Fibroblast of lung (primary cell): ENCODE results near the gene PDE11A.

Source experiments
- EZH2 ChIP-seq: IDR thresholded peaks from 2 replicates; pipeline ENCODE4 v1.5.1; 2012; ENCODE audit warnings: low read length, control low read depth, mild to moderate bottlenecking; ENCODE audit errors: missing control alignments
- TF ChIP-seq, protein P1 (sequence below), 2 donors: IDR thresholded peaks in 1 of 2; conservative IDR thresholded peaks in 1 of 2; 1 replicate in 1 of 2; 2 replicates in 1 of 2; pipeline ENCODE4 v1.5.1; 2011 to 2012; ENCODE audit warnings: low read length in 2 of 2, control low read depth in 1 of 2, inconsistent platforms in 1 of 2, low read depth in 1 of 2, mild to moderate bottlenecking in 1 of 2

- TF ChIP-seq, protein P1, sequence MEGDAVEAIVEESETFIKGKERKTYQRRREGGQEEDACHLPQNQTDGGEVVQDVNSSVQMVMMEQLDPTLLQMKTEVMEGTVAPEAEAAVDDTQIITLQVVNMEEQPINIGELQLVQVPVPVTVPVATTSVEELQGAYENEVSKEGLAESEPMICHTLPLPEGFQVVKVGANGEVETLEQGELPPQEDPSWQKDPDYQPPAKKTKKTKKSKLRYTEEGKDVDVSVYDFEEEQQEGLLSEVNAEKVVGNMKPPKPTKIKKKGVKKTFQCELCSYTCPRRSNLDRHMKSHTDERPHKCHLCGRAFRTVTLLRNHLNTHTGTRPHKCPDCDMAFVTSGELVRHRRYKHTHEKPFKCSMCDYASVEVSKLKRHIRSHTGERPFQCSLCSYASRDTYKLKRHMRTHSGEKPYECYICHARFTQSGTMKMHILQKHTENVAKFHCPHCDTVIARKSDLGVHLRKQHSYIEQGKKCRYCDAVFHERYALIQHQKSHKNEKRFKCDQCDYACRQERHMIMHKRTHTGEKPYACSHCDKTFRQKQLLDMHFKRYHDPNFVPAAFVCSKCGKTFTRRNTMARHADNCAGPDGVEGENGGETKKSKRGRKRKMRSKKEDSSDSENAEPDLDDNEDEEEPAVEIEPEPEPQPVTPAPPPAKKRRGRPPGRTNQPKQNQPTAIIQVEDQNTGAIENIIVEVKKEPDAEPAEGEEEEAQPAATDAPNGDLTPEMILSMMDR (conservative IDR thresholded peaks at IDR 0.05 in 1 of 2, IDR thresholded peaks at IDR 0.05 in 1 of 2; ENCODE audit: low read depth in 1 of 2, low read length in 2 of 2), result no peak
- TF ChIP-seq EZH2, result no peak
These were observed 200.3 kb downstream of the PDE11A start for GRCh38 chr2:177872286-177872685.
